PFSK-1 (cell line): ENCODE measurements around the gene PIK3R5.

Source experiments
- FOXP2 ChIP-seq: optimal IDR thresholded peaks from 2 replicates; pipeline ENCODE3; 2011; ENCODE audit warnings: borderline replicate concordance, control low read depth, inconsistent platforms; ENCODE audit not compliant: insufficient read depth; ENCODE audit errors: extremely low read length, extremely low read depth
- POLR2AphosphoS5 ChIP-seq: IDR thresholded peaks from 2 replicates; pipeline ENCODE4 v1.6.1; 2012; ENCODE audit warnings: low read depth, mild to moderate bottlenecking, control low read depth, low read length, moderate library complexity
- REST ChIP-seq, 2 experiments: IDR thresholded peaks; 2 replicates each; pipeline versions ENCODE4 v1.6.1 to v1.8.0; 2011 to 2012; ENCODE audit warnings: low read depth in 2 of 2, low read length in 2 of 2, control low read depth in 1 of 2, inconsistent platforms in 1 of 2, mild to moderate bottlenecking in 1 of 2, moderate library complexity in 1 of 2; ENCODE audit not compliant: insufficient read depth in 1 of 2
- SIN3A ChIP-seq: IDR thresholded peaks from 2 replicates; pipeline ENCODE4 v1.6.1; 2012; ENCODE audit warnings: mild to moderate bottlenecking, low read length, moderate library complexity, borderline replicate concordance; ENCODE audit not compliant: insufficient read depth
- TAF1 ChIP-seq: IDR thresholded peaks from 2 replicates; pipeline ENCODE4 v1.6.1; 2012; ENCODE audit warnings: low read length, control low read depth, borderline replicate concordance; ENCODE audit not compliant: insufficient read depth

Gene PIK3R5

GRCh38 chr17:8898126-8898525 lies 67.4 kb downstream of the PIK3R5 start:
- TF ChIP-seq REST (IDR thresholded peaks at IDR 0.05; ENCODE audit: insufficient read depth in 1 of 2, low read depth in 2 of 2, low read length in 2 of 2): no peak
- no peak for TF ChIP-seq TAF1
- no peak for TF ChIP-seq SIN3A
- TF ChIP-seq POLR2AphosphoS5: no peak
- TF ChIP-seq FOXP2: no peak

- TF ChIP-seq POLR2AphosphoS5: no peak
Measured at GRCh38 chr17:8896641-8897635, 68.6 kb downstream of the PIK3R5 start.

GRCh38 chr17:8896087-8896486 lies 69.4 kb downstream of the PIK3R5 start:
- TF ChIP-seq POLR2AphosphoS5 (no peak), REST (IDR thresholded peaks at IDR 0.05; ENCODE audit: insufficient read depth in 1 of 2, low read depth in 2 of 2, low read length in 2 of 2) (no peak), FOXP2 (no peak), TAF1 (no peak), SIN3A (no peak)

- no peak for TF ChIP-seq REST (IDR thresholded peaks at IDR 0.05; ENCODE audit: insufficient read depth in 1 of 2, low read depth in 2 of 2, low read length in 2 of 2)
- TF ChIP-seq SIN3A: no peak
- no peak for TF ChIP-seq POLR2AphosphoS5
- TF ChIP-seq TAF1: no peak
- no peak for TF ChIP-seq FOXP2
Measured at GRCh38 chr17:8894673-8895578, 70.6 kb downstream of the PIK3R5 start.

GRCh38 chr17:8894202-8894671 lies 71.3 kb downstream of the PIK3R5 start:
- TF ChIP-seq FOXP2 (no peak), TAF1 (no peak), POLR2AphosphoS5 (no peak), SIN3A (no peak), REST (IDR thresholded peaks at IDR 0.05; ENCODE audit: insufficient read depth in 1 of 2, low read depth in 2 of 2, low read length in 2 of 2) (no peak)
